Measurements from ENCODE around the gene C4orf50.
"Not testable (repeated sequence)": the region's sequence is repeated elsewhere in the genome, so short reads cannot be mapped to it uniquely, and the experiment has no call there.

The C4orf50 gene

GRCh38 chr4:5863461-5864113, 154.6 kb downstream of the C4orf50 start:
- TF ChIP-seq POLR2A (IDR thresholded peaks at IDR 0.05; ENCODE audit: low read depth, low read length): no peak
- DNase-seq (ENCODE audit: insufficient read length, low spot score): peak; percentile 82

GRCh38 chr4:5858020-5858769, 160.0 kb downstream of the C4orf50 start:
- FAIRE-seq (no peak), DNase-seq (ENCODE audit: insufficient read length, low spot score) (no peak)
- no peak for TF ChIP-seq POLR2A (IDR thresholded peaks at IDR 0.05; ENCODE audit: low read depth, low read length)

More at GRCh38 chr4:5863461-5864113, 154.6 kb downstream of the C4orf50 start:
- FAIRE-seq: no peak

GRCh38 chr4:5857199-5857598, 161.0 kb downstream of the C4orf50 start:
- DNase-seq (ENCODE audit: insufficient read length, low spot score) (no peak), FAIRE-seq (no peak)
- no peak for TF ChIP-seq POLR2A (IDR thresholded peaks at IDR 0.05; ENCODE audit: low read depth, low read length)

GRCh38 chr4:5856362-5856761, 161.9 kb downstream of the C4orf50 start:
- not testable (repeated sequence) for DNase-seq (ENCODE audit: insufficient read length, low spot score); FAIRE-seq

GRCh38 chr4:5854929-5855328, 163.3 kb downstream of the C4orf50 start:
- FAIRE-seq: no peak
- DNase-seq (ENCODE audit: insufficient read length, low spot score): no peak
- TF ChIP-seq POLR2A (IDR thresholded peaks at IDR 0.05; ENCODE audit: low read depth, low read length): no peak

- TF ChIP-seq POLR2A (IDR thresholded peaks at IDR 0.05; ENCODE audit: low read depth, low read length): no peak
- FAIRE-seq (no peak), DNase-seq (ENCODE audit: insufficient read length, low spot score) (no peak)
Measured at GRCh38 chr4:5852523-5853202, 165.6 kb downstream of the C4orf50 start.

GRCh38 chr4:5851637-5852301, 166.5 kb downstream of the C4orf50 start:
- DNase-seq (ENCODE audit: insufficient read length, low spot score): no peak
- TF ChIP-seq POLR2A (IDR thresholded peaks at IDR 0.05; ENCODE audit: low read depth, low read length): no peak
- FAIRE-seq: no peak
